MM.1S (cell line): Measurements from ENCODE around the gene LINS1.

Experiments used
- CTCF ChIP-seq: fragments of 300-600 bp; sonication (generic); IDR thresholded peaks from 2 replicates; pipeline ENCODE4 v1.5.1; 2016; ENCODE audit warnings: antibody characterized with exemption, low read length, mixed read lengths
- EZH2 ChIP-seq: fragments of 300-600 bp; sonication (generic); optimal IDR thresholded peaks from 2 replicates; pipeline ENCODE3; 2017; ENCODE audit warnings: low read depth, mild to moderate bottlenecking, antibody characterized with exemption, low read length, mixed read lengths

GRCh38 chr15:100517846-100518245 is 84.1 kb downstream of the LINS1 start:
- TF ChIP-seq CTCF (no peak), EZH2 (no peak)
